GM18526 (cell line): ENCODE data around the gene STAC.

Experiments
- POLR2A ChIP-seq: IDR thresholded peaks from 3 replicates; pipeline ENCODE4 v1.6.1; 2011; ENCODE audit not compliant: insufficient read length; ENCODE audit errors: extremely low read depth

STAC gene

DNA sequence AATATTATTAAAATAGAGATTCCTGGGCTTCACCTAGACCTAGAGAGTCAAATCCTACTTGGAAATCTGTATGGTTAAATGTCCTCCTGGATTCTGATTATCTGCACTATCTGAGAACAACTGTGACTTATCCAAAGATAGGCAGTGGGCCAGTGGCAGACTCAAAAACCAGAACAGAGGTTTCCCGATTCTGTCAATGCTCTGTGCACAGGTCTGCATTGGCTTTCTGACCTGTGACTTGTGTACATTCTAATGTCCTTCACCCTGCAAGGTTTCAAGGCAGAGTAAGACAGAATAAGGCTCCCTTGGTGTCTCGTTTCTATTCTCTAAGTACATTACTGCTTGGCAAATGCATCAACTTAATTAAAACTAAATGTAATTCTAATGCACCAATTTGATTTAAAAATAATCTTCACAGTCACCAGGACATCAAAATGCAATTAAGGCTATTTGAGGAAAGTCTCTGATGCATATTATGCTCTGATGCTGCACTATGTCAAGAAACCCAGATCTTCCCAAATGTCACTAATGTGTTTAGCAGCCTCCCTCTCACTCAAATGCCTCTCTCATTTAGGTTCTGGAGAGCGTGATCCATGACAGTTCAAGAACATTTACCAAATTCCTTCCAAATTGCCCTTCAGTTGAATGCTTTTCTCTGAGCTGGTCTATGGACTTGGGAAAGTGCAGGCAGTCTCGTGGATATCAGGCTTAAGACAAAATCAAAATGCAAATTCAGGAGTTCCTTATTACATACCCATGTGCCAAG lies 140.1 kb downstream of the STAC start:
- no peak for TF ChIP-seq POLR2A

DNA sequence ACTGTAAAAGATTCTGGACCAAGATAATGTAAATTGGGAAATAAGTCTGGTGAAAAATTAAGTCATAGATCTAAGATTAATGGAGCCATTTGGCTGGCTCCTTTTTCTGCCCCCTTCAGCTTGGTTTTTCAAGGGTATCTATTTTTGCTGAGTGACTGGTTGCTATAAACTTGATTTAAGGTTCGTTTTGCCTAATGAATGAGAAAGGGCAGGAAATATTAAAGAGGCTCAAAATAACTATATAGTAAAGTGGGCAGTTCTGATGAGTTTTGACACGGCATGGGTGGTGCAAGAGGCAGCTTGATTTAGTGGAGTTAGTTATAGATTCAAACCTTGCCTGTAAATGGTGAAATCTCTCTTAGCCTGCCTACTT lies 140.7 kb downstream of the STAC start:
- TF ChIP-seq POLR2A = no peak

DNA sequence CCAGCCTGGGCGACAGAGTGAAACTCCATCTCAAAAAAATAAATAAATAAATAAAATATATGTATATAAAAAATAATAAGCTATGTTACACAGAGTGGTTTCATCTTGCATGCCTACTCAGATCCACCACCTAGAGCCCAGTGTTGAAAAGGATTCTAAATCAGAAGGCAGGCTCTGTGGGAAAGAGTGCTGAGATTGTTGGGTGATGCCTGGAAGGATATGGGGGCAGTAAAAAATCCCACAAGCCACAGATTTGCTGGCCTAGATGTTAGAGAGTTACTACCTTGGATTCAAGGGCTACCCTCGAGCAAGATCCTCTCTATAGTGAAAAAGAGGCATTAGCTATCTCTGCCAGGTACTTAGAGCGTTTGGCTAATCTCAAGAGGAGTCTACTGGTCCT lies 144.3 kb downstream of the STAC start:
- TF ChIP-seq POLR2A = no peak

DNA sequence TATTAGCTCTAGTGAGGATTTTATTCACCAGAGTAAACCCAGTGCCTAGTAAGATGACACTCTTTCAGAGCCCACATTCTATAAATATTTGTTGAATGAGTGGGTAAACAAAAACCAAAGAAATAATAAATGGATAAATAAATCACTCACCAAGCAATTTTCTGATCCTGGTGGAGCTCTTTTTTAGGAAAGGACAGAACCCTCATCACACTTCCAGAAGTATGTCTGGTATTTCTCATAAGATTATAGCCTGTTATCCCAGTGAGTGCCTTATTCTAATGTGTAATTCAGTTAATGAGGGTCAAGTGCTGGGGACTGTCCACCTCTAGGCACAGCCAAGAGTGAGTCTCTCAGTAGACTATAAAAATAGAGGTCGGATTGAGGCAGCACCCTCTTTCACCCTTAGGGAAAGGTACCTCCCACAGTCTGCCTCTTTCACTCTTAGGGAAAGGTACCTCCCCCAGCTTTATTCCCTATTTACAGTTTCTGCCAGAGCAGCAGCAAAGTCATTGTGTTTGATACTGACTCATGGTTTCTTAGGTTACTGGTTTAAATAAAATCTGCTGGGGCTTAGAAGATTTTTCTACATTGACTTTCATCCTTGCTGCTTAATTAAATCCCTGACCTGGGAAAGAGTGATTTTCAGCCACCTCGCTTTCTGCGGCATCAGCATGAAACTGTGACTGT lies 145.0 kb downstream of the STAC start:
- TF ChIP-seq POLR2A = no peak

DNA sequence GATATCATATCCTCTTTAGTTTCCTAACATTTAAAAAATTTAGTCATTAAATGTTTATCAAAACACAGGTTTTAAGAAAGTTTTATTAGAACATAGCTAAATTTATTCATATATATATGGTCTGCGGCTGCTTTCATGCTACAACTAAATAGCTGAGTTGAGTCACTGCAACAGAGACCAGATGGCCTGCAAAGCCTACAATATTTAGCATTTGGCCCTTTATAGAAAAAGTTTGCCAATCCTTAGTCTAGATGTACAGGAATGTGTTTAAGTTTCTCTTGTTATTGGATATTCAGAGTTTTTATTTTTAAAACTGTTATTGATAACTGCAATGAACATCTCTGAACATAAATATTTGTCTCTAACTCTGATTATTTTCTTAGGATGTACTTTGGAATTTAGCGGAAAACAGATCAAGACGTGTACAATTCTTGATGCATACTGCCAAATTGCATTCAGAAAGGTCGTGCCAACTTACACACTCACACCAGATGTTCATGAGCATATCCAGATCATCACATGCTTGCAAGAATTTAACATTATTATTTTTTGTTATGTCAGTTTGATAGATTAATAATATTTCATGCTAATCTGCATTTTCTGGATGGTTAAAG lies 157.9 kb downstream of the STAC start:
- TF ChIP-seq POLR2A = no peak

DNA sequence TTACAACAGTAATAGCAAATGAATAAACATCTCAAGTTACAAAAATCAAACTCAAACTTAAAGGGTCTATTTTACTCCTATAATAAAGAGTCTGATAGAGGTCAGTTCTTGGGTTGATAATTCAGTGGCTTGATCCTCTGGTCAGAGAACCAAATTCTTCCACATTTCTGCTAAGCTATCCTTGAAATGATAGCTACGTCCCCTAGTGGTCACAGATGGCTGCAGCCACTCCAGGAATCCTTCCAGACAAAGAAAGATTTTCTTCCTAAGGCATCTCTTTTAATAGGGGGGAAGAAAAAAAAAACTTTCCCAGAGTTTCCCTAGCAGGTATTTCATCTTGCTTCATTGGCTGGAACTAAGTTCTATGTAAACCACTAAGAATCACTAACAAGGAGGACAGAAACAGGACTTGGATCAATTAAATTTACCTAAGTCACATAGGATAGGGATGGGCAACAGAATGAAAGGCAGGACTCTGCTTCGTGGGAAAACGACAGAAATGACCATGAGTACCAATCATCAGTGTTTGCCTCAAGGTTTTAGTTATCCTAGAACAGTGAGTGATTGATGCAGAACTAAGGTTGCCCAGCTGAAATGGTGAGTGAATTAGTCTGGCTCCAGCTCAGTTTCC lies 160.7 kb downstream of the STAC start:
- TF ChIP-seq POLR2A = no peak

DNA sequence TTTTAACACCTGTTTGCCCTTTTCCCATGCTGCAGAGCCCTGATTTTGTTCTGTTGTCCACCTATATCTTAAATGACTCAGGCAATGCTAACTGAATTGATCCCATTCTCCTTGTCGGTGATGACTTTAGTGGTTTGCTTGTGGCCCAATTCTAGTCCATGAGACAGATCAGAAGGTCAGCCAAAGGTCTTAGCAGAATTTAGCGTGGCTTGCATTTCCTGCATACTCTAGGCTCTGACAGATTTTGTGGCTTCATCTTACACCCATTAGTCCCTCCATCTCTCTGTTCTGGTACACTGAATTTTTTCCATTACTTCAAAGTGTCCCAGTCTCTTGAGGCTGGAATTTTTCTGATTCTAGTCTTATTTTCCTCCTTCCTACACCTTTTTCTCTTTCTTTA lies 161.9 kb downstream of the STAC start:
- TF ChIP-seq POLR2A = no peak

DNA sequence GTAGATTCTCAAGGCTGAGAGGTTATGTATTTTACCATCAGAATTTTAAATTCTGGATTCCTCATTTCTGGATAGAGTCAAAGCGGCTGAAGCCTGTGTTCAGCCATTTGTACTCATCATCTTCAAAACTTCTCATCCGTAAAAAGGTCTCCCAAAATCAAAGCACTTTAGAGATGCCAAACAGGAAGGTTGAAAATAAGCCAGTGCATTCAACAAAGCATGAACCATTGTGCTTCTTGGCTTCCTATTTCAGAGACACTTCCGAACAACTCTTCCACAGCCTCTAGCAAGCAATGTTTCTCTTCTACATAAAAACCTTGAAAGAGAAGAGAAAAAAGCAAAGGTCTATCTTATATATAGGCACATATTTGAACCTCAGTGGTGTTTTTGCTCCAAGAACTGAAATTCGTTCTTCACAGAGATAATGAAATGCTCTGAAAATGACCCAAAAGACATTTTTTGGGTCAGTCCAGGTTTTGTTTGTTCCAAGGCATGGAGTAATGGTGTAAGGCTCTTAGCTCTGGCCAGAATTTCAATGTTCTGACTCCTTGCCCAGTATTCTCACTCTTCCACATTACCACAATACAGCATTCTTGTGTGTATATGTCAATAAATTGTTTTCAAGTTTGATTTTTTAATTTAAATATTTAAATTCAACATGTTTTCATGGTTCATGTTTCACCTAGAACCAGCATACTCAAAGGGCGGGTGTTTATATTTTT lies 163.1 kb downstream of the STAC start:
- no peak for TF ChIP-seq POLR2A

DNA sequence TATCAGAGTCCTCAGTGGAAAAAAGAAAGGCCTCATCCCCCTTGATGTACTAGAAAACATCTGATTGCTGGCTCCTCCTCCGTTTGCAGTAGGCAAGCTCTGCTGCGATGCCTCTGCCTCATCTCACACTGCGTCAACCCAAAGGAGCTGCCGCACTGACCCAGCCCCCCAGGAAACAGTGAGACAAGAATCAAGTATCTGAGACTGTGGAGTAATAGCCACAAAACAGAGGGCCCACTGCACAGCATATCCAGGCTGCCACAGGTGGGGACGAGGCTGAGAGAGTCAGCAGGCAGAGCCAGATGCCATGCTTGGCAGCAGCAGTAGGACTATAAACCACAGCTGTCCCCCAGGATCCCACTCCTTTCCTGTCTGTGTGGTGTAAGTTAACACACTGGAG lies 165.9 kb downstream of the STAC start:
- no peak for TF ChIP-seq POLR2A

DNA sequence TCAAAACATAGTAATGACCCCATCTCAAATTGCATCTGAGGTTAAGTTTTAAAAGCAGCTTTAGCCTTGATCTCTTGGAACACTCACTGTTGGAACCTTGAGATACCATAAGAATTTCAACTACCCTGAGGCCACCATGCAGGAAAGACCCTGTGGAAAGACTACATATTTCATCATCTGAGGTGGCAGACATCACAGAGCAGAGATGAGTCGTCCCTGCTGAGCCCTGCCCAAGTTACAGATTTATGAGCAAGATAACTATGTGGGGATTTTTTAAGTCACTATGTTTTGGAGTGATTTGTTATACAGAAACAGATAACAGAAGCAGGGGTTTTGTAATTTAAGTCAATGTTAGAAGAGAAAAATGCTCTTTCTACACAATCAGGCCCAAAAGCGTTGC lies 168.4 kb downstream of the STAC start:
- TF ChIP-seq POLR2A = no peak

DNA sequence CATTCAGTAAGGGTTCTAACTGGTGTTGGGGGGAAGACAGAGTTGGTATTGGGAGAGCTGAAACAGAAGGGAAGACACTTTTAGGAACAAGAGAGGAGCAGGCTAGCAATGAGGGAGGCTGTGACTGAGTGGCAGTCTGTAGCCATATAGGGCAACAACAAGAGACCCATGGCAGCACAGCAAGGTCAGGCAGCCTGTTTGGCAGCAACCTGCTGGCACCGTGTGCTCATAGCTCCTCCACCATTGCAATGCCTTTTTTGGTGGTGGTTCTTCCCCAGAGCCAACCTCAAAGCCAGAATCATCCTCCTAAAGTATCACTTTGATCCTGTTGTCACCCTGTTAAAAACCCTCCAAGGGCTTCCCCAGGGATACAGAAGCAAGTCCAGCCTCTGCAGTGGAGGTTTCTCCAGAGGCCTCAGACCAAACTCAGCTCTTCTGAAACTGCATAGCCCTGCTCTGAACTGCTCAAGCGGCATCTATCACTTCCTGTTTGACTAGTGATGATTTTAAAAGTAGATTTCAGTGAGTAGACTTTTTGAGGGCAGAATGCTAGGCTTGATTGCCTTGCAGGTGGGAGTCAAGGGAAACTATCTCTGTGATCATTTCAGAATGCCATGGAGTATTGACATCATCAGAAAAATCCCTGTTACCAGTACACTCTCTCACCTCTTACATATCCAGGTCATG lies 176.9 kb downstream of the STAC start:
- no peak for TF ChIP-seq POLR2A

DNA sequence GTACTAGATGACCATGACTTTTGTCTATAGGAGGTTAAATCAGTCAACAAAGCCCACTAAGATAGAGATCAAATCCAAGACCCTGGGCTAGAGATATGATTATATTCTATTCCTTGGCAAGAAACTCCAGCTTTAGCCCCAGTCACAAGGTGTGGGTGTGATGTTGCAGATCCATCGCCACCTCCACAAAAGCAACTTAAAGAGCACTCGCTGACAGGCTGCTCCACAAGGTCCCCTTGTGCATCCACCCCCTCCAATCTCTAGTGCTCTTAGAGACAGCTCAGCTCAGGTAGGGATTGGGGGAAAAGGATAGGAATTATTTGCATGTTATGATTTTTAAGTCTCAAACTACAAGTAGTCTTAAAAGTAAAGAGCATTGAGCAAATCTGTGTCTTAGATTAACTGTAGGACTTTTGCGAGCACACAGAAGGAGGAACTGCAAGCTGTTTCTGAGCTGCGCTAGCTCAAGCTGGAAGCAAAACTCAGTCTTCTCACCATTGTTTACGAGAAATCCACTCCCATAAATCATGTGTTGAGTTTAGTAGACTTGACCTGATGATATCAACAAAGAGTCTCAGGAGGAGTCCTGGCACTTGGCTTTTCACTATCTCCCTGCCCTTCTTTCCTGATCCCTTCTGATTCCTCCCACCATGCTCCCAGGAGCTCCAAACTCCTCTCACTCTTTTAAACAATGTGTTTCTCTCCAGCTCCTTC lies 177.6 kb downstream of the STAC start:
- TF ChIP-seq POLR2A = no peak

DNA sequence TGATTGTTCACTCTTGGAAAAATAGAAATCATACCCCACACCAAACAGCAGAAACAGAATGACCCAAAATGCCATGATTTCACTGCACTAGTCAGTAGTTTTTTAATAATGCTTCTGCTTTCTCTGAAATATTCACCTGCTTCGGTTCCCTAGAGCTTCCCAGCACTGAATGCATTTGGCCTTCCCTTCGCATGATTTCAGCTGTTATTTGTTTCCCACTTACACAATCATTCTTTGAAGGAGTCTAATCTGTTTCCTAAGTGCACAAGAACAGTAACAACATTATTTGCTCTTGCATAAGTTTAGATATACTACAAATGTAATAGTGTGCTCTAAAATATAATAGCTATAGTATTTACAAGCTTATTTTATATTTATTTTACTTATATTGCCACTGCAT lies 178.7 kb downstream of the STAC start:
- no peak for TF ChIP-seq POLR2A

DNA sequence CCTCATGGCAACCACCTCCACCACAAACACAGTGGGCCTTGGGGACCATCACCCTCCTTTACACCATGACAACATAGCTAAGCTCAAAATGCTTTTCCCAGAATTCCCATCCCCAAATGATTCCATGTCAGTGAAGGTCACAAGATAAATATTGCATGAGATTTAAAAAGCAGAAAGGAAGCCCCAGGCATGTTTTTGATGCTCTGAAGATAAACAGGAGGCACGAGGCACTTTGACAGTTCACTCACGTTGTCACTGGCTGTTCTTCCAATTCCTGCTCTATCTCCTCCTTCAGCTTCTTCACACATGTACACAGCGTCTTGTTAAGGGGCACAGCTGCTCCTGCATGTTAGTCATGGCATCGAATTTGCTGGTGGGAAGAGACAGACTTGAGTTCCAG lies 180.4 kb downstream of the STAC start:
- no peak for TF ChIP-seq POLR2A
